H9 (cell line): Measurements from ENCODE around the gene ZBTB47. TPM values are rescaled to one million over a fixed set of nuclear protein-coding genes. Genes with fewer than 3 reads are reported as not detected.

Experiments
- DNase-seq: peaks from one replicate; pipeline ENCODE4 v3.0.0-alpha.2; 2017
- H2AFZ ChIP-seq: one replicate; pipeline ENCODE4 v1.6.1; 2013; ENCODE audit warnings: mild to moderate bottlenecking, low read length, control low read depth, moderate library complexity
- H2AK5ac ChIP-seq: 2 replicates; pipeline ENCODE4 v1.6.1; 2013; ENCODE audit warnings: low read length, control low read depth, mixed read lengths; ENCODE audit not compliant: insufficient read length
- H2BK120ac ChIP-seq: one replicate; pipeline ENCODE4 v1.6.1; 2013; ENCODE audit warnings: low read depth, mild to moderate bottlenecking, low read length, control low read depth, inconsistent platforms; ENCODE audit not compliant: poor library complexity, severe bottlenecking
- H2BK12ac ChIP-seq: 2 replicates; pipeline ENCODE4 v1.6.1; 2013; ENCODE audit warnings: low read length, control low read depth, mixed read lengths, low read depth; ENCODE audit not compliant: insufficient read length
- H2BK15ac ChIP-seq: 2 replicates; pipeline ENCODE4 v1.6.1; 2013; ENCODE audit warnings: low read depth, low read length, control low read depth
- H2BK20ac ChIP-seq: one replicate; pipeline ENCODE4 v1.6.1; 2013; ENCODE audit warnings: low read depth, mild to moderate bottlenecking, low read length, control low read depth, inconsistent platforms; ENCODE audit not compliant: poor library complexity, severe bottlenecking
- H2BK5ac ChIP-seq: 2 replicates; pipeline ENCODE4 v1.6.1; 2013; ENCODE audit warnings: low read length, control low read depth, mixed read lengths; ENCODE audit not compliant: insufficient read length
- H3K14ac ChIP-seq: 2 replicates; pipeline ENCODE4 v1.6.1; 2013; ENCODE audit warnings: low read length, control low read depth; ENCODE audit not compliant: insufficient read depth
- H3K18ac ChIP-seq: 2 replicates; pipeline ENCODE4 v1.6.1; 2013; ENCODE audit warnings: low read depth, mild to moderate bottlenecking, mixed read lengths, low read length, control low read depth; ENCODE audit not compliant: insufficient read length
- H3K23ac ChIP-seq: 2 replicates; pipeline ENCODE4 v1.6.1; 2013; ENCODE audit warnings: low read length, control low read depth, mixed read lengths, low read depth; ENCODE audit not compliant: insufficient read length
- H3K23me2 ChIP-seq: 2 replicates; pipeline ENCODE4 v1.6.1; 2013; ENCODE audit warnings: low read depth, mild to moderate bottlenecking, mixed read lengths, low read length, control low read depth; ENCODE audit not compliant: insufficient read length, poor library complexity, severe bottlenecking
- H3K27ac ChIP-seq: 2 replicates; pipeline ENCODE4 v1.5.1; 2013; ENCODE audit warnings: low read length, control low read depth, mixed read lengths, low read depth; ENCODE audit not compliant: insufficient read length
- H3K27me3 ChIP-seq: 2 replicates; pipeline ENCODE4 v1.6.1; 2013; ENCODE audit warnings: low read length, control low read depth, inconsistent platforms; ENCODE audit not compliant: insufficient read depth
- H3K4ac ChIP-seq: 2 replicates; pipeline ENCODE4 v1.6.1; 2013; ENCODE audit warnings: low read depth, mild to moderate bottlenecking, control low read depth, inconsistent platforms, low read length, moderate library complexity
- H3K4me1 ChIP-seq: 2 replicates; pipeline ENCODE4 v1.6.1; 2013; ENCODE audit warnings: low read length, control low read depth, inconsistent platforms; ENCODE audit not compliant: insufficient read depth
- H3K4me2 ChIP-seq: 2 replicates; pipeline ENCODE4 v1.6.1; 2013; ENCODE audit warnings: low read length, control low read depth, mixed read lengths; ENCODE audit not compliant: insufficient read length, insufficient read depth
- H3K56ac ChIP-seq: 2 replicates; pipeline ENCODE4 v1.6.1; 2013; ENCODE audit warnings: low read depth, mild to moderate bottlenecking, mixed read lengths, low read length, control low read depth; ENCODE audit not compliant: insufficient read length
- H3K79me1 ChIP-seq: 2 replicates; pipeline ENCODE4 v1.6.1; 2013; ENCODE audit warnings: low read depth, mild to moderate bottlenecking, moderate library complexity, low read length, control low read depth, inconsistent platforms; ENCODE audit not compliant: insufficient read depth, poor library complexity, severe bottlenecking
- H3K79me2 ChIP-seq: 2 replicates; pipeline ENCODE4 v1.6.1; 2013; ENCODE audit warnings: low read length, control low read depth, inconsistent platforms; ENCODE audit not compliant: insufficient read depth
- H3K9ac ChIP-seq: 2 replicates; pipeline ENCODE4 v1.6.1; 2013; ENCODE audit warnings: low read length, control low read depth, mixed read lengths; ENCODE audit not compliant: insufficient read length; ENCODE audit errors: extremely low read depth
- H3K9me3 ChIP-seq: one replicate; pipeline ENCODE4 v1.6.1; 2013; ENCODE audit warnings: low read depth, low read length, inconsistent platforms; ENCODE audit not compliant: control insufficient read depth
- H3T11ph ChIP-seq: one replicate; pipeline ENCODE4 v1.6.1; 2013; ENCODE audit warnings: mild to moderate bottlenecking, low read length, control low read depth, inconsistent platforms
- H4K20me1 ChIP-seq: one replicate; pipeline ENCODE4 v1.6.1; 2013; ENCODE audit not compliant: control insufficient read depth, insufficient read length, insufficient read depth
- H4K5ac ChIP-seq: 2 replicates; pipeline ENCODE4 v1.6.1; 2013; ENCODE audit warnings: low read depth, mild to moderate bottlenecking, mixed read lengths, low read length, control low read depth; ENCODE audit not compliant: insufficient read length
- H4K8ac ChIP-seq: replicated peaks from 2 replicates; pipeline ENCODE4 v1.6.1; 2013; ENCODE audit warnings: low read length, control low read depth, mixed read lengths, low read depth; ENCODE audit not compliant: insufficient read length
- H4K91ac ChIP-seq: 2 replicates; pipeline ENCODE4 v1.6.1; 2013; ENCODE audit warnings: low read depth, mild to moderate bottlenecking, moderate library complexity, mixed read lengths, low read length, control low read depth; ENCODE audit not compliant: insufficient read length
- H3K27ac Mint-ChIP-seq, 3 experiments: 2 replicates in 2 of 3; 3 replicates in 1 of 3; pipeline ENCODE4 v1.8.0; 2020 to 2021; ENCODE audit warnings: mixed read lengths in 3 of 3, mild to moderate bottlenecking in 1 of 3, moderate library complexity in 1 of 3
- H3K27me3 Mint-ChIP-seq: 2 replicates; pipeline ENCODE4 v1.8.0; 2021; ENCODE audit warnings: low read depth, mild to moderate bottlenecking, moderate library complexity, mixed read lengths
- H3K36me3 Mint-ChIP-seq, 3 experiments: 2 replicates in 2 of 3; 3 replicates in 1 of 3; pipeline ENCODE4 v1.8.0; 2020 to 2021; ENCODE audit warnings: low read depth in 3 of 3, mixed read lengths in 3 of 3; ENCODE audit not compliant: insufficient read depth in 1 of 3
- H3K4me1 Mint-ChIP-seq, 2 experiments: 2 replicates each; pipeline ENCODE4 v1.8.0; 2020; ENCODE audit warnings: mixed read lengths in 2 of 2
- H3K4me3 Mint-ChIP-seq, 2 experiments: 2 replicates in 1 of 2; 3 replicates in 1 of 2; pipeline ENCODE4 v1.8.0; 2020 to 2021; ENCODE audit warnings: mild to moderate bottlenecking in 2 of 2, mixed read lengths in 2 of 2, moderate library complexity in 1 of 2
- H3K9me3 Mint-ChIP-seq, 2 experiments: 2 replicates in 1 of 2; 3 replicates in 1 of 2; pipeline ENCODE4 v1.8.0; 2020; ENCODE audit warnings: mild to moderate bottlenecking in 2 of 2, mixed read lengths in 2 of 2, moderate library complexity in 1 of 2
- WGBS: extraction: QIAGEN DNeasy Blood & Tissue Kit; methylation state at CpG from one replicate; pipeline ENCODE4 v1.1.7; 2013; ENCODE audit warnings: missing lambda C conversion rate, low lambda C conversion rate, mixed read lengths; ENCODE audit not compliant: insufficient read length; ENCODE audit errors: extremely low coverage; 5-methylcytosine and 5-hydroxymethylcytosine counted together
- total RNA-seq: library from RNA; stranded (reverse); gene quantifications from 2 replicates; pipeline ENCODE4 v1.2.1, GENCODE V29; 2021
- TF ChIP-seq, protein P1 (sequence below): fragments of 200-600 bp; sonication (generic); conservative IDR thresholded peaks from 3 replicates; pipeline ENCODE4 v1.8.0; 2021; ENCODE audit warnings: antibody characterized with exemption, mild to moderate bottlenecking

ZBTB47 gene
- total RNA-seq, 1 experiment from 2014 or later = 3.6 TPM

DNA sequence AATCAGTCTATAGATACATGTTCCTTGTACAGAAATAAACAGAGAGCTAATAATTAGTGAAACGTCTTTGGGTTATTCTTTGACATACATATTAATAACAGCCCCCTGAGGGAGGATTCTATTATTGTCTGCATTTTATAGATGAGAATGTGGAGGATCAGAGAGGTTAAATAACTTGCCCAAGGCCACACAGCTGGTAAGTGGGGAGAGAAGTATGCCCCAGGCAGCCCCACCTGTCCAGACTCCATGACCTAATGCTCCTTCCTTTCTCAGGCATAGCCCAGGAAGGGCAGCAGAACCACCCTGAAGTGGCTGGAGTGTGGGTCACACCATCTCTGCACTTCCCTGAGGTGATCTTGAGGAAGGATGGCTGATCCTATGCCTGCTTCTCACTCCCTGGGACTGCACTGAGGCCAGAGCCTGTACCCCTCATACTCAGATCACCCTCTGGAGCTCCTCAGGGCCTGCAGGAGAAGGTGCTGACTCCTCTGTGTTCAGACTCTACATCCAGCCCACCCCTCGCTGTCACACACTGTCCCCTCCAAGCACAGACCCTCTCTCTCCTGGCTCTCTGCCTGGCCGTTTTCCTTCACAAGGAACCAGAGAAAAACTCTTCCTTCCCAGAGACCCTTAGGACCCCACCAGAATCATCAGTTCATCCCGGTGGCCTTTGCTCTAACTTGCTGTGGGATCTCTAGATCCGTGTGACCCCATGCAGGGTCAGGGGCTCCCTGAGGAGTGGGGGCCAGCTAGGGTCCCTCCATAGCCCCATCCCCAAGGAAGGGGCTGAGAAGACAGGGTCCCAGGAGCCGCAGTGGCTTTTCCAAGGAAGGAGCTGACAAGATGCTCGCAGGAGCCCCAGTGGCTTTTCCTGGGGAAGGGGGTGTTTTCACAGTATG is 53.5 kb downstream of the ZBTB47 start:
- no peaks in the 10 kb centered on the region for H3K4me1 ChIP-seq
- H3K27me3 ChIP-seq = no peaks in the 10 kb centered on the region
- H2AFZ ChIP-seq = no peak overlapping the region
- H4K5ac ChIP-seq = no peak overlapping the region
- H3K79me1 ChIP-seq = no peaks in the 10 kb centered on the region
- Mint-ChIP-seq H3K36me3 (no peaks in the 10 kb centered on the region; a peak in 1 of 7 replicates), H3K27me3 (peaks cover 2% of the 10 kb centered on the region; the same call in 1 of the 2 replicates), H3K4me1 (peaks cover 6 to 13% of the 10 kb centered on the region in 2 experiments), H3K27ac (no peak overlapping the region; a peak in 1 of 7 replicates), H3K9me3 (no peaks in the 10 kb centered on the region), H3K4me3 (no peak overlapping the region)
- H3K23me2 ChIP-seq = no peaks in the 10 kb centered on the region
- no peak overlapping the region for H2AK5ac ChIP-seq
- no peaks in the 10 kb centered on the region for H3K9me3 ChIP-seq
- H3K23ac ChIP-seq = no peak overlapping the region
- no peak overlapping the region for H3K27ac ChIP-seq
- DNase-seq = no peak
- TF ChIP-seq, protein P1, sequence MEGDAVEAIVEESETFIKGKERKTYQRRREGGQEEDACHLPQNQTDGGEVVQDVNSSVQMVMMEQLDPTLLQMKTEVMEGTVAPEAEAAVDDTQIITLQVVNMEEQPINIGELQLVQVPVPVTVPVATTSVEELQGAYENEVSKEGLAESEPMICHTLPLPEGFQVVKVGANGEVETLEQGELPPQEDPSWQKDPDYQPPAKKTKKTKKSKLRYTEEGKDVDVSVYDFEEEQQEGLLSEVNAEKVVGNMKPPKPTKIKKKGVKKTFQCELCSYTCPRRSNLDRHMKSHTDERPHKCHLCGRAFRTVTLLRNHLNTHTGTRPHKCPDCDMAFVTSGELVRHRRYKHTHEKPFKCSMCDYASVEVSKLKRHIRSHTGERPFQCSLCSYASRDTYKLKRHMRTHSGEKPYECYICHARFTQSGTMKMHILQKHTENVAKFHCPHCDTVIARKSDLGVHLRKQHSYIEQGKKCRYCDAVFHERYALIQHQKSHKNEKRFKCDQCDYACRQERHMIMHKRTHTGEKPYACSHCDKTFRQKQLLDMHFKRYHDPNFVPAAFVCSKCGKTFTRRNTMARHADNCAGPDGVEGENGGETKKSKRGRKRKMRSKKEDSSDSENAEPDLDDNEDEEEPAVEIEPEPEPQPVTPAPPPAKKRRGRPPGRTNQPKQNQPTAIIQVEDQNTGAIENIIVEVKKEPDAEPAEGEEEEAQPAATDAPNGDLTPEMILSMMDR = no peak
- H2BK120ac ChIP-seq = no peak overlapping the region
- no peak overlapping the region for H4K8ac ChIP-seq
- no peak overlapping the region for H3K14ac ChIP-seq
- no peak overlapping the region for H3T11ph ChIP-seq
- no peak overlapping the region for H2BK12ac ChIP-seq
- H2BK20ac ChIP-seq = no peak overlapping the region
- no peak overlapping the region for H4K91ac ChIP-seq
- no peak overlapping the region for H3K18ac ChIP-seq
- no peak overlapping the region for H3K4me2 ChIP-seq
- WGBS = no CpG with 5 or more reads among the region's 7 CpGs
- no peak overlapping the region for H2BK5ac ChIP-seq
- H3K4ac ChIP-seq = no peak overlapping the region
- no peak overlapping the region for H3K56ac ChIP-seq
- no peaks in the 10 kb centered on the region for H4K20me1 ChIP-seq
- no peaks in the 10 kb centered on the region for H3K79me2 ChIP-seq
- no peak overlapping the region for H3K9ac ChIP-seq
- no peak overlapping the region for H2BK15ac ChIP-seq
